Activated T-cell treated with anti-CD3 and anti-CD28 coated beads for 24 hours (primary cell): Measurements from ENCODE around the gene PACRG.

ENCODE experiments used
- DNase-seq: peaks from one replicate; pipeline ENCODE4 v3.0.0-alpha.2; 2020; ENCODE audit warnings: low read depth

Gene PACRG

GRCh38 chr6:163137398-163137881 lies 409.7 kb downstream of the PACRG start:
- DNase-seq, result no peak

GRCh38 chr6:163146036-163146435 lies 418.3 kb downstream of the PACRG start:
- DNase-seq, result no peak

GRCh38 chr6:163147994-163148393 lies 420.2 kb downstream of the PACRG start:
- no peak for DNase-seq

GRCh38 chr6:163148451-163149278 lies 420.9 kb downstream of the PACRG start:
- DNase-seq, result no peak

- no peak for DNase-seq
These were observed 421.6 kb downstream of the PACRG start for GRCh38 chr6:163149279-163149848.

- no peak for DNase-seq
These were observed 423.4 kb downstream of the PACRG start for GRCh38 chr6:163151212-163151611.

- no peak for DNase-seq
These were observed 424.9 kb downstream of the PACRG start for GRCh38 chr6:163152701-163153100.

- no peak for DNase-seq
These were observed 431.3 kb downstream of the PACRG start for GRCh38 chr6:163159110-163159509.

GRCh38 chr6:163159689-163160088 lies 431.9 kb downstream of the PACRG start:
- no peak for DNase-seq

GRCh38 chr6:163162007-163162873 lies 434.5 kb downstream of the PACRG start:
- DNase-seq, result no peak

- DNase-seq, result no peak
These were observed 435.1 kb downstream of the PACRG start for GRCh38 chr6:163162874-163163213.

- no peak for DNase-seq
These were observed 436.6 kb downstream of the PACRG start for GRCh38 chr6:163164175-163164900.

GRCh38 chr6:163165155-163165910 lies 437.6 kb downstream of the PACRG start:
- DNase-seq, result no peak

- no peak for DNase-seq
These were observed 438.1 kb downstream of the PACRG start for GRCh38 chr6:163165922-163166321.

GRCh38 chr6:163166507-163166906 lies 438.7 kb downstream of the PACRG start:
- no peak for DNase-seq

- DNase-seq, result no peak
These were observed 441.7 kb downstream of the PACRG start for GRCh38 chr6:163169521-163169920.

- DNase-seq, result peak; percentile 15
These were observed 442.6 kb downstream of the PACRG start for GRCh38 chr6:163170294-163170883.

- DNase-seq, result no peak
These were observed 446.0 kb downstream of the PACRG start for GRCh38 chr6:163173741-163174140.

GRCh38 chr6:163175301-163175700 lies 447.5 kb downstream of the PACRG start:
- no peak for DNase-seq

- no peak for DNase-seq
These were observed 448.3 kb downstream of the PACRG start for GRCh38 chr6:163176097-163176496.

- no peak for DNase-seq
These were observed 449.2 kb downstream of the PACRG start for GRCh38 chr6:163177007-163177406.
